PFSK-1 (cell line): Measurements from ENCODE around the gene AP2A2.

Experiments used
- FOXP2 ChIP-seq: optimal IDR thresholded peaks from 2 replicates; pipeline ENCODE3; 2011; ENCODE audit warnings: borderline replicate concordance, control low read depth, inconsistent platforms; ENCODE audit not compliant: insufficient read depth; ENCODE audit errors: extremely low read length, extremely low read depth
- POLR2AphosphoS5 ChIP-seq: IDR thresholded peaks from 2 replicates; pipeline ENCODE4 v1.6.1; 2012; ENCODE audit warnings: low read depth, mild to moderate bottlenecking, control low read depth, low read length, moderate library complexity
- SIN3A ChIP-seq: IDR thresholded peaks from 2 replicates; pipeline ENCODE4 v1.6.1; 2012; ENCODE audit warnings: mild to moderate bottlenecking, low read length, moderate library complexity, borderline replicate concordance; ENCODE audit not compliant: insufficient read depth
- TAF1 ChIP-seq: IDR thresholded peaks from 2 replicates; pipeline ENCODE4 v1.6.1; 2012; ENCODE audit warnings: low read length, control low read depth, borderline replicate concordance; ENCODE audit not compliant: insufficient read depth
- TF ChIP-seq, protein P1 (sequence below), 2 experiments: IDR thresholded peaks; 2 replicates each; pipeline versions ENCODE4 v1.6.1 to v1.8.0; 2011 to 2012; ENCODE audit warnings: low read depth in 2 of 2, low read length in 2 of 2, control low read depth in 1 of 2, inconsistent platforms in 1 of 2, mild to moderate bottlenecking in 1 of 2, moderate library complexity in 1 of 2; ENCODE audit not compliant: insufficient read depth in 1 of 2

Gene AP2A2

GRCh38 chr11:1026641-1027482 lies 101.2 kb downstream of the AP2A2 start:
- TF ChIP-seq TAF1 (no peak), SIN3A (no peak), FOXP2 (no peak), POLR2AphosphoS5 (no peak)
- TF ChIP-seq, protein P1, sequence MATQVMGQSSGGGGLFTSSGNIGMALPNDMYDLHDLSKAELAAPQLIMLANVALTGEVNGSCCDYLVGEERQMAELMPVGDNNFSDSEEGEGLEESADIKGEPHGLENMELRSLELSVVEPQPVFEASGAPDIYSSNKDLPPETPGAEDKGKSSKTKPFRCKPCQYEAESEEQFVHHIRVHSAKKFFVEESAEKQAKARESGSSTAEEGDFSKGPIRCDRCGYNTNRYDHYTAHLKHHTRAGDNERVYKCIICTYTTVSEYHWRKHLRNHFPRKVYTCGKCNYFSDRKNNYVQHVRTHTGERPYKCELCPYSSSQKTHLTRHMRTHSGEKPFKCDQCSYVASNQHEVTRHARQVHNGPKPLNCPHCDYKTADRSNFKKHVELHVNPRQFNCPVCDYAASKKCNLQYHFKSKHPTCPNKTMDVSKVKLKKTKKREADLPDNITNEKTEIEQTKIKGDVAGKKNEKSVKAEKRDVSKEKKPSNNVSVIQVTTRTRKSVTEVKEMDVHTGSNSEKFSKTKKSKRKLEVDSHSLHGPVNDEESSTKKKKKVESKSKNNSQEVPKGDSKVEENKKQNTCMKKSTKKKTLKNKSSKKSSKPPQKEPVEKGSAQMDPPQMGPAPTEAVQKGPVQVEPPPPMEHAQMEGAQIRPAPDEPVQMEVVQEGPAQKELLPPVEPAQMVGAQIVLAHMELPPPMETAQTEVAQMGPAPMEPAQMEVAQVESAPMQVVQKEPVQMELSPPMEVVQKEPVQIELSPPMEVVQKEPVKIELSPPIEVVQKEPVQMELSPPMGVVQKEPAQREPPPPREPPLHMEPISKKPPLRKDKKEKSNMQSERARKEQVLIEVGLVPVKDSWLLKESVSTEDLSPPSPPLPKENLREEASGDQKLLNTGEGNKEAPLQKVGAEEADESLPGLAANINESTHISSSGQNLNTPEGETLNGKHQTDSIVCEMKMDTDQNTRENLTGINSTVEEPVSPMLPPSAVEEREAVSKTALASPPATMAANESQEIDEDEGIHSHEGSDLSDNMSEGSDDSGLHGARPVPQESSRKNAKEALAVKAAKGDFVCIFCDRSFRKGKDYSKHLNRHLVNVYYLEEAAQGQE (IDR thresholded peaks at IDR 0.05; ENCODE audit: insufficient read depth in 1 of 2, low read depth in 2 of 2, low read length in 2 of 2), result no peak

- TF ChIP-seq SIN3A (no peak), FOXP2 (no peak), TAF1 (no peak), POLR2AphosphoS5 (no peak)
- TF ChIP-seq, protein P1 (IDR thresholded peaks at IDR 0.05; ENCODE audit: insufficient read depth in 1 of 2, low read depth in 2 of 2, low read length in 2 of 2), result no peak
Measured at GRCh38 chr11:1027483-1028290, 102.0 kb downstream of the AP2A2 start.

GRCh38 chr11:1028291-1028540 lies 102.5 kb downstream of the AP2A2 start:
- no peak for TF ChIP-seq TAF1
- TF ChIP-seq FOXP2, result no peak
- TF ChIP-seq, protein P1 (IDR thresholded peaks at IDR 0.05; ENCODE audit: insufficient read depth in 1 of 2, low read depth in 2 of 2, low read length in 2 of 2), result no peak
- no peak for TF ChIP-seq POLR2AphosphoS5
- no peak for TF ChIP-seq SIN3A

- TF ChIP-seq POLR2AphosphoS5 (no peak), SIN3A (no peak), TAF1 (no peak)
- TF ChIP-seq, protein P1 (IDR thresholded peaks at IDR 0.05; ENCODE audit: insufficient read depth in 1 of 2, low read depth in 2 of 2, low read length in 2 of 2), result no peak
Measured at GRCh38 chr11:1028616-1029015, 102.9 kb downstream of the AP2A2 start.
